ENCODE results near the gene KIAA0232. TPM values are rescaled to one million over a fixed set of nuclear protein-coding genes. Genes with fewer than 3 reads are reported as not detected.

The KIAA0232 gene
- total RNA-seq, 1 experiment from 2014 or later = 28.5 TPM

DNA sequence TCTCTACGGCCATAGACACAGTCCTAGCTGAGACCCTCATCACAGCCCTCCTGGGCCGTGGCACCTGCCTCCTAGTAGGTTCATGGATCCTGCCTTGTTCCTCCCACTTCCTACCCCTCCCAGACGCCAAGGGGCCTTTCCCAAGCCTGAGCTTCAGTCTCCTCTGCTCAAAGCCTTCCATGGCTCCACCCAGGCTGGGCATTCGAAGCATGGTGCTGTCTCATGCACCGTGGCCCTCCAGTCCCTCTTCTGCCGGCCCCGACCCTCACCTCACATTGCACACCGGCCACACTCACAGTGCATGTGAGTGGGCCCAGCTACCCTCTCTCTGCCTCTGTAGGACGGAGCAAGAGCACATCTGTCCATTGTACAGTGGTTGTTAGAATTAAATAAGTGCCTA lies 21.7 kb upstream of the KIAA0232 start:
- H2BK5ac ChIP-seq (ENCODE audit: insufficient read length, low read length) = no peak overlapping the region
- no peak overlapping the region for H2BK15ac ChIP-seq (ENCODE audit: low read depth, low read length)
- H3K27ac ChIP-seq (ENCODE audit: insufficient read length, low read depth, low read length) = no peak overlapping the region
- H3K27me3 ChIP-seq (ENCODE audit: insufficient read depth, low read length) = no peaks in the 10 kb centered on the region
- H3K4ac ChIP-seq (ENCODE audit: low read depth, low read length) = no peak overlapping the region
- peaks cover 7% of the 10 kb centered on the region for H3K27me3 Mint-ChIP-seq (ENCODE audit: low read depth)
- H2AK5ac ChIP-seq (ENCODE audit: insufficient read length, low read length) = no peak overlapping the region
- no peak overlapping the region for H2BK20ac ChIP-seq (ENCODE audit: low read depth, low read length, poor library complexity, severe bottlenecking)
- no peak overlapping the region for H3T11ph ChIP-seq (ENCODE audit: low read length)
- H4K8ac ChIP-seq (replicated peaks; ENCODE audit: insufficient read length, low read depth, low read length) = no peak overlapping the region
- no peak overlapping the region for H2BK120ac ChIP-seq (ENCODE audit: low read depth, low read length, poor library complexity, severe bottlenecking)
- no CpG with 5 or more reads among the region's 9 CpGs for WGBS (ENCODE audit: extremely low coverage, insufficient read length, low lambda C conversion rate)
- no peak overlapping the region for H4K91ac ChIP-seq (ENCODE audit: insufficient read length, low read depth, low read length)
- H3K23ac ChIP-seq (ENCODE audit: insufficient read length, low read depth, low read length) = no peak overlapping the region
- H4K20me1 ChIP-seq (ENCODE audit: control insufficient read depth, insufficient read depth, insufficient read length) = no peaks in the 10 kb centered on the region
- no peak overlapping the region for H3K56ac ChIP-seq (ENCODE audit: insufficient read length, low read depth, low read length)
- TF ChIP-seq, protein P1, sequence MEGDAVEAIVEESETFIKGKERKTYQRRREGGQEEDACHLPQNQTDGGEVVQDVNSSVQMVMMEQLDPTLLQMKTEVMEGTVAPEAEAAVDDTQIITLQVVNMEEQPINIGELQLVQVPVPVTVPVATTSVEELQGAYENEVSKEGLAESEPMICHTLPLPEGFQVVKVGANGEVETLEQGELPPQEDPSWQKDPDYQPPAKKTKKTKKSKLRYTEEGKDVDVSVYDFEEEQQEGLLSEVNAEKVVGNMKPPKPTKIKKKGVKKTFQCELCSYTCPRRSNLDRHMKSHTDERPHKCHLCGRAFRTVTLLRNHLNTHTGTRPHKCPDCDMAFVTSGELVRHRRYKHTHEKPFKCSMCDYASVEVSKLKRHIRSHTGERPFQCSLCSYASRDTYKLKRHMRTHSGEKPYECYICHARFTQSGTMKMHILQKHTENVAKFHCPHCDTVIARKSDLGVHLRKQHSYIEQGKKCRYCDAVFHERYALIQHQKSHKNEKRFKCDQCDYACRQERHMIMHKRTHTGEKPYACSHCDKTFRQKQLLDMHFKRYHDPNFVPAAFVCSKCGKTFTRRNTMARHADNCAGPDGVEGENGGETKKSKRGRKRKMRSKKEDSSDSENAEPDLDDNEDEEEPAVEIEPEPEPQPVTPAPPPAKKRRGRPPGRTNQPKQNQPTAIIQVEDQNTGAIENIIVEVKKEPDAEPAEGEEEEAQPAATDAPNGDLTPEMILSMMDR (conservative IDR thresholded peaks at IDR 0.05) = no peak
- no peaks in the 10 kb centered on the region for H3K9me3 Mint-ChIP-seq
- no peak for DNase-seq
- H3K18ac ChIP-seq (ENCODE audit: insufficient read length, low read depth, low read length) = no peak overlapping the region
- no peak overlapping the region for H2BK12ac ChIP-seq (ENCODE audit: insufficient read length, low read depth, low read length)
- H2AFZ ChIP-seq (ENCODE audit: low read length) = no peak overlapping the region
- H3K9me3 ChIP-seq (ENCODE audit: control insufficient read depth, low read depth, low read length) = no peaks in the 10 kb centered on the region
- H4K5ac ChIP-seq (ENCODE audit: insufficient read length, low read depth, low read length) = no peak overlapping the region
- H3K4me3 Mint-ChIP-seq = no peak overlapping the region
- no peaks in the 10 kb centered on the region for H3K36me3 Mint-ChIP-seq (ENCODE audit: insufficient read depth in 1 of 3, low read depth in 3 of 3)
- H3K79me2 ChIP-seq (ENCODE audit: insufficient read depth, low read length) = no peaks in the 10 kb centered on the region
- no peak overlapping the region for H3K4me2 ChIP-seq (ENCODE audit: insufficient read depth, insufficient read length, low read length)
- H3K79me1 ChIP-seq (ENCODE audit: insufficient read depth, low read depth, low read length, poor library complexity, severe bottlenecking) = no peaks in the 10 kb centered on the region
- H3K4me1 ChIP-seq (ENCODE audit: insufficient read depth, low read length) = no peaks in the 10 kb centered on the region
- H3K27ac Mint-ChIP-seq = no peak overlapping the region; a peak in 1 of 7 replicates
- H3K23me2 ChIP-seq (ENCODE audit: insufficient read length, low read depth, low read length, poor library complexity, severe bottlenecking) = no peaks in the 10 kb centered on the region
- H3K14ac ChIP-seq (ENCODE audit: insufficient read depth, low read length) = no peak overlapping the region
- H3K9ac ChIP-seq (ENCODE audit: extremely low read depth, insufficient read length, low read length) = no peak overlapping the region
- peaks cover 0 to 4% of the 10 kb centered on the region in 2 experiments; a peak in 1 of 4 replicates for H3K4me1 Mint-ChIP-seq

Measured in H9 (cell line).